Ascending aorta (tissue), 2 donors: ENCODE measurements around the gene PSMC2. TPM values are rescaled to one million over a fixed set of nuclear protein-coding genes. Genes with fewer than 3 reads are reported as not detected.
"Not testable (repeated sequence)": the region's sequence is repeated elsewhere in the genome, so short reads cannot be mapped to it uniquely, and the experiment has no call there.

ENCODE experiments used
- DNase-seq, 2 donors: peaks; one replicate each; pipeline ENCODE4 v3.0.0-alpha.2; 2019; ENCODE audit warnings: low spot score in 2 of 2
- H3K27ac ChIP-seq, 2 donors: fragments of 200-600 bp; sonication (generic); one replicate each; pipeline ENCODE4 v1.5.1; 2016 to 2017; ENCODE audit warnings: mild to moderate bottlenecking in 1 of 2
- H3K27me3 ChIP-seq: fragments of 200-600 bp; sonication (generic); one replicate; pipeline ENCODE4 v1.5.1; 2017
- H3K36me3 ChIP-seq, 2 donors: fragments of 200-600 bp; sonication (generic); one replicate each; pipeline ENCODE4 v1.5.1; 2016
- H3K4me1 ChIP-seq, 2 donors: fragments of 200-600 bp; sonication (generic); one replicate each; pipeline ENCODE4 v1.5.1; 2016 to 2017; ENCODE audit warnings: mild to moderate bottlenecking in 1 of 2
- H3K4me3 ChIP-seq, 2 donors: fragments of 200-600 bp; sonication (generic); one replicate each; pipeline ENCODE4 v1.5.1; 2016 to 2017; ENCODE audit warnings: mild to moderate bottlenecking in 1 of 2
- H3K9me3 ChIP-seq, 2 donors: fragments of 200-600 bp; sonication (generic); one replicate each; pipeline ENCODE4 v1.5.1; 2016
- CTCF ChIP-seq, 3 experiments: fragments of 200-600 bp in 2 of 3; fragments of 450-650 bp in 1 of 3; sonication (generic) in 2 of 3; IDR thresholded peaks; one replicate each; pipeline ENCODE4 v1.5.1; 2016 to 2019; ENCODE audit warnings: antibody characterized with exemption in 3 of 3, mild to moderate bottlenecking in 1 of 3, moderate library complexity in 1 of 3
- intact Hi-C: fragments of 100-400 bp; cut with DNase I; formaldehyde crosslinking; loops from one replicate; pipeline ENCODE4 v1.15.1; 2023
- total RNA-seq: library from RNA; depleted of rRNA; stranded (reverse); fragments of >200 nt; gene quantifications from one replicate; pipeline ENCODE4 v1.1.0, GENCODE V29; 2016

The PSMC2 gene
- total RNA-seq, 1 donor from 2014 or later = 45.8 TPM

GRCh38 chr7:103395071-103395470 is 47.6 kb downstream of the PSMC2 start:
- Histone ChIP-seq H3K27me3 (no peaks in the 10 kb centered on the region), H3K27ac (no peak overlapping the region), H3K4me3 (no peak overlapping the region), H3K9me3 (no peaks in the 10 kb centered on the region), H3K36me3 (no peaks in the 10 kb centered on the region), H3K4me1 (no peaks in the 10 kb centered on the region)
- intact Hi-C loops = no loop called here
- no peak for DNase-seq
- TF ChIP-seq CTCF (IDR thresholded peaks at IDR 0.05) = no peak

GRCh38 chr7:103396471-103396870 is 49.0 kb downstream of the PSMC2 start:
- TF ChIP-seq CTCF (IDR thresholded peaks at IDR 0.05) = no peak
- Histone ChIP-seq H3K4me1 (no peaks in the 10 kb centered on the region), H3K27ac (no peak overlapping the region), H3K27me3 (no peaks in the 10 kb centered on the region), H3K9me3 (no peaks in the 10 kb centered on the region), H3K4me3 (no peak overlapping the region), H3K36me3 (no peaks in the 10 kb centered on the region)
- intact Hi-C loops = no loop called here
- no peak for DNase-seq

GRCh38 chr7:103398483-103399127 is 51.2 kb downstream of the PSMC2 start:
- intact Hi-C loops = no loop called here
- no peaks in the 10 kb centered on the region for H3K4me1 ChIP-seq

GRCh38 chr7:103399687-103400086 is 52.2 kb downstream of the PSMC2 start:
- DNase-seq, H3K36me3 ChIP-seq, H3K27ac ChIP-seq, H3K9me3 ChIP-seq, intact Hi-C loops, H3K27me3 ChIP-seq, H3K4me1 ChIP-seq, H3K4me3 ChIP-seq: not testable (repeated sequence)

More at GRCh38 chr7:103398483-103399127, 51.2 kb downstream of the PSMC2 start:
- Histone ChIP-seq H3K4me3 (no peak overlapping the region), H3K9me3 (no peaks in the 10 kb centered on the region), H3K27me3 (no peaks in the 10 kb centered on the region), H3K27ac (no peak overlapping the region), H3K36me3 (no peaks in the 10 kb centered on the region)
- DNase-seq = no peak
- no peak for TF ChIP-seq CTCF (IDR thresholded peaks at IDR 0.05)

GRCh38 chr7:103405789-103406613 is 58.6 kb downstream of the PSMC2 start:
- H3K4me1 ChIP-seq, H3K4me3 ChIP-seq, DNase-seq, H3K27me3 ChIP-seq, H3K9me3 ChIP-seq, intact Hi-C loops, H3K27ac ChIP-seq, H3K36me3 ChIP-seq: not testable (repeated sequence)

- Histone ChIP-seq H3K9me3 (no peaks in the 10 kb centered on the region), H3K36me3 (no peaks in the 10 kb centered on the region), H3K4me3 (no peak overlapping the region), H3K27me3 (no peaks in the 10 kb centered on the region), H3K4me1 (no peaks in the 10 kb centered on the region), H3K27ac (no peak overlapping the region)
- no peak for DNase-seq
- intact Hi-C loops = no loop called here
- no peak for TF ChIP-seq CTCF (IDR thresholded peaks at IDR 0.05)
These were observed 64.7 kb downstream of the PSMC2 start for GRCh38 chr7:103412151-103412550.
